GM12878 (cell line): ENCODE measurements around the gene RFWD3. TPM values are rescaled to one million over a fixed set of nuclear protein-coding genes. Genes with fewer than 3 reads are reported as not detected.

Experiments used
- ATAC-seq: fragments of 200-7000 bp; cut with Tn5 transposase; 3 replicates; pipeline ENCODE4 v1.9.1; 2020; ENCODE audit warnings: mild to moderate bottlenecking, moderate library complexity
- BruUV-seq: library from RNA; stranded (reverse); fragments of 400-500 nt; replicated peaks from 2 replicates; lab custom pipeline; 2021; lab: Mats Ljungman, UMichigan
- CTCF ChIA-PET: fragments of 300-600 bp; sonication (Branson Sonifier 250); formaldehyde crosslinking; extraction: SDS; loops from one replicate; lab custom pipeline; 2021; ENCODE audit warnings: inconsistent platforms; lab: Yijun Ruan, JAX
- POLR2A ChIA-PET: fragments of 350-600 bp; formaldehyde crosslinking; extraction: SDS; loops from one replicate; lab custom pipeline; 2021; ENCODE audit warnings: inconsistent platforms; lab: Charles Lee
- RAD21 ChIA-PET: fragments of 300-600 bp; sonication (Branson Sonifier 250); formaldehyde crosslinking; loops from one replicate; lab custom pipeline; 2023; ENCODE audit warnings: antibody characterized with exemption; ENCODE audit not compliant: unreplicated experiment; lab: Charles Lee
- SMC1A ChIA-PET: fragments of 300-600 bp; sonication (Branson Sonifier 250); formaldehyde crosslinking; loops from one replicate; lab custom pipeline; 2023; ENCODE audit not compliant: unreplicated experiment, uncharacterized antibody; lab: Charles Lee
- DNase-seq: peaks from one replicate; pipeline ENCODE4 v3.0.0-alpha.2; 2011; ENCODE audit warnings: low read depth, low spot score
- FAIRE-seq: peaks from 3 replicates; lab custom pipeline; 2011; peaks lifted over from hg19 to GRCh38; lab: Jason Lieb, UNC
- H2AFZ ChIP-seq: 2 replicates; pipeline ENCODE4 v1.6.0; 2011; ENCODE audit warnings: low read depth, low read length, control low read depth; ENCODE audit not compliant: control insufficient read depth
- H3K27ac ChIP-seq: 2 replicates; pipeline ENCODE4 v1.5.1; 2011; ENCODE audit warnings: control low read depth; ENCODE audit not compliant: control insufficient read depth, insufficient read depth
- H3K27me3 ChIP-seq, 2 experiments: replicated peaks in 1 of 2; 2 replicates each; pipeline versions ENCODE4 v1.6.0 to v1.6.1; 2011; ENCODE audit warnings: low read length in 1 of 2; ENCODE audit not compliant: control insufficient read depth in 2 of 2, insufficient read depth in 2 of 2
- H3K36me3 ChIP-seq, 2 experiments: 2 replicates each; pipeline ENCODE4 v1.5.1; 2011; ENCODE audit warnings: low read length in 1 of 2; ENCODE audit not compliant: control insufficient read depth in 2 of 2, insufficient read depth in 2 of 2
- H3K4me1 ChIP-seq: 2 replicates; pipeline ENCODE4 v1.6.1; 2011; ENCODE audit warnings: mild to moderate bottlenecking, low read length, moderate library complexity, mixed read lengths; ENCODE audit not compliant: control insufficient read depth, insufficient read depth
- H3K4me2 ChIP-seq: 2 replicates; pipeline ENCODE4 v1.6.0; 2011; ENCODE audit warnings: control low read depth; ENCODE audit not compliant: control insufficient read depth, insufficient read depth
- H3K4me3 ChIP-seq: fragments of 200-600 bp; sonication (generic); 2 replicates; pipeline ENCODE4 v1.5.1; 2016
- H3K79me2 ChIP-seq: 2 replicates; pipeline ENCODE4 v1.6.0; 2011; ENCODE audit warnings: low read length; ENCODE audit not compliant: control insufficient read depth, insufficient read depth
- H3K9ac ChIP-seq: 2 replicates; pipeline ENCODE4 v1.8.0; 2011; ENCODE audit warnings: low read length, control low read depth, mixed read lengths; ENCODE audit not compliant: control insufficient read depth, insufficient read depth
- H3K9me3 ChIP-seq: replicated peaks from 3 replicates; pipeline ENCODE4 v1.5.1; 2011; ENCODE audit warnings: mild to moderate bottlenecking, low read length; ENCODE audit not compliant: control insufficient read depth, insufficient read depth
- H4K20me1 ChIP-seq: 2 replicates; pipeline ENCODE4 v1.6.0; 2011; ENCODE audit not compliant: control insufficient read depth, insufficient read depth
- BMI1 ChIP-seq: fragments of 450-650 bp; IDR thresholded peaks from 2 replicates; pipeline ENCODE4 v1.6.1; 2016; ENCODE audit warnings: mild to moderate bottlenecking, moderate library complexity, borderline replicate concordance
- KLF5 ChIP-seq: fragments of 450-650 bp; IDR thresholded peaks from 2 replicates; pipeline ENCODE4 v1.6.1; 2014; ENCODE audit warnings: mild to moderate bottlenecking; ENCODE audit not compliant: partially characterized antibody
- NRF1 ChIP-seq: conservative IDR thresholded peaks from 2 replicates; pipeline ENCODE4 v1.6.1; 2011; ENCODE audit warnings: mild to moderate bottlenecking, low read depth, low read length, improper control_type of control experiment
- SIN3A ChIP-seq: IDR thresholded peaks from 2 replicates; pipeline ENCODE4 v1.6.1; 2012; ENCODE audit warnings: low read depth, low read length, improper control_type of control experiment
- SUZ12 ChIP-seq: fragments of 200-600 bp; sonication (generic); IDR thresholded peaks from one replicate; pipeline ENCODE4 v1.6.1; 2018; ENCODE audit warnings: antibody characterized with exemption, mild to moderate bottlenecking; ENCODE audit not compliant: unreplicated experiment
- TCF3 ChIP-seq: IDR thresholded peaks from 2 replicates; pipeline ENCODE4 v1.6.1; 2012; ENCODE audit warnings: low read depth, mild to moderate bottlenecking, low read length, borderline replicate concordance; ENCODE audit not compliant: insufficient read depth
- ZNF24 ChIP-seq: fragments of 450-650 bp; IDR thresholded peaks from 2 replicates; pipeline ENCODE4 v1.6.1; 2017; ENCODE audit warnings: antibody characterized with exemption, mild to moderate bottlenecking
- WGBS: methylation state at CpG from one replicate; pipeline ENCODE4 v1.1.6; 2016; ENCODE audit warnings: low lambda C conversion rate; ENCODE audit not compliant: insufficient replicate concordance, insufficient coverage; ENCODE audit errors: missing lambda C conversion rate; 5-methylcytosine and 5-hydroxymethylcytosine counted together
- in situ Hi-C: fragments of 300-500 bp; cut with MboI; formaldehyde crosslinking; loops from 9 replicates; pipeline ENCODE4 v1.14.3; 2018; ENCODE audit warnings: mixed read lengths
- intact Hi-C: fragments of 100-400 bp; cut with micrococcal nuclease; formaldehyde crosslinking; loops from one replicate; pipeline ENCODE4 v1.14.2; 2022; ENCODE audit not compliant: unreplicated experiment
- polyA plus RNA-seq, 11 experiments: library from polyadenylated mRNA; depleted of rRNA in 4 of 11; unstranded in 6 of 11; stranded (reverse) in 5 of 11; fragments of >200 nt; fragmentation: Nextera tagmentation in 4 of 11; fragmentation: Illumina TruSeq in 1 of 11; extraction: Ambion mirVana in 4 of 11; extraction: Trizol in 1 of 11; gene quantifications; 1 replicate in 1 of 11; 2 replicates in 10 of 11; pipeline versions ENCODE4 v1.2.1 to v1.2.3, GENCODE V29; 2011 to 2016; ENCODE audit warnings: inconsistent platforms in 2 of 11, missing spikeins in 2 of 11, low read depth in 1 of 11
- total RNA-seq, 4 experiments: library from RNA; depleted of rRNA in 3 of 4; stranded (reverse); fragments of >200 nt in 3 of 4; fragmentation: Illumina TruSeq in 1 of 4; extraction: Trizol in 1 of 4; gene quantifications; 2 replicates each; pipeline versions ENCODE4 v1.2.1 to v1.2.3, GENCODE V29; 2013 to 2021
- TF ChIP-seq, protein P1 (sequence below): IDR thresholded peaks from 2 replicates; pipeline ENCODE4 v1.6.1; 2011; ENCODE audit warnings: low read depth, mild to moderate bottlenecking, low read length, moderate library complexity, borderline replicate concordance; ENCODE audit errors: extremely low read depth
- TF ChIP-seq, protein P2 (sequence below): fragments of 450-650 bp; IDR thresholded peaks from 2 replicates; pipeline ENCODE4 v1.6.1; 2018; ENCODE audit warnings: borderline replicate concordance, mild to moderate bottlenecking; ENCODE audit not compliant: partially characterized antibody

RFWD3 gene
- total and polyA plus RNA-seq, 10 of the 15 experiments (the other 5 are each of a cell fraction or from before 2014, with no cell fraction given) = 10.7 to 78.5 (median 51.2) TPM

DNA sequence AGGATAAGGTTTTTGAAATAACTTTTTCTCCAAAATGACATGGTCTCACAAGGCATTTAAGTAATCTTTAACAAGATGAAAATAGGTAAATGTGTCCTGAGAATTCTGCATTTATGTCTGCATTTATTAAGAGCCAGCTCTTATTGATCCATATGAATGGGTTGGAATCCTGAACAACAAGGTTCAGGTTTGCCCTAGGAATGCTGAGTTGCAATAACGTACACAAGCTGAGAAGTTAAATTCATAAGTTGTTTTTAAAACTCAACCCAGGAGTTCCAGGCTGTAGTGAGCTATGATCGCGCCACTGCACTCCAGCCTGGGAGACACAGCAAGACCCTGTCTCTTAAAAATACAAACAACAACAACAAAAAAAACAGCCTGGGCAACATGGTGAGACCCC is 87.8 kb downstream of the RFWD3 start (continued):
- TF ChIP-seq, protein P1, sequence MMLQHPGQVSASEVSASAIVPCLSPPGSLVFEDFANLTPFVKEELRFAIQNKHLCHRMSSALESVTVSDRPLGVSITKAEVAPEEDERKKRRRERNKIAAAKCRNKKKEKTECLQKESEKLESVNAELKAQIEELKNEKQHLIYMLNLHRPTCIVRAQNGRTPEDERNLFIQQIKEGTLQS = no peak
- TF ChIP-seq BMI1 (no peak), SIN3A (no peak), SUZ12 (no peak)

DNA sequence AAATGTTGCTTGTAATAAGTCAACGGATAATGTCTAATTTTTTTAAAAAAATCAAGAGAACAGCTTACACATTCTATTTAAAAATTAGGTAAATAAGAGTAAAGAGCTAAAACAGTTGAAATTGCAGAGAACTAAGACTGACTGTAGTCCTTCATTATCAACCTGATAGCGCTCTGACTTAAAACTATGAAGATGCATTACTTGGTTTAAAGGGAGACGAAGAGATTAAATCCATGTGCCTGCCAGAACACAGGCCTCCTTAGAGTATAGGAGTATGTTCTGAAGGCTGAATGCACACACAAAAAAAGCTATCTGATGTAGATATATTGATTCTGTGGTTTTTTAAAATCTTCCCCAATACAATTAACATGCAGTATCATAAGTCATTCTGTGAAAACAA is 88.2 kb downstream of the RFWD3 start:
- no peak overlapping the region for H3K4me3 ChIP-seq
- 63% methylated on average over 3 of the region's 3 CpGs for WGBS
- ATAC-seq (no peak), FAIRE-seq (no peak), DNase-seq (no peak)
- H3K27me3 ChIP-seq = no peaks in the 10 kb centered on the region
- POLR2A ChIA-PET = interaction anchor here (0.6 to 2.0 kb wide), 6 partner anchors 9 to 28 kb away, joined by 3 to 14 read pairs (median 4); partner anchors contain the start of gene GLG1
- H4K20me1 ChIP-seq = no peaks in the 10 kb centered on the region
- in situ Hi-C loops = no loop called here
- peaks cover 0 to 3% of the 10 kb centered on the region in 2 experiments; a peak in 1 of 4 replicates for H3K36me3 ChIP-seq
- peak overlapping the region; percentile 43; the same call in 1 of the 2 replicates for H3K27ac ChIP-seq
- RAD21 ChIA-PET = interaction anchor here (0.9 to 1.7 kb wide), 3 partner anchors 9 to 147 kb away, joined by 3 to 4 read pairs (median 4); no protein-coding TSS in a partner anchor
- H3K79me2 ChIP-seq = peaks cover 69% of the 10 kb centered on the region
- H3K9me3 ChIP-seq = no peaks in the 10 kb centered on the region
- peak overlapping the region; percentile 35; the same call in 1 of the 2 replicates for H3K4me2 ChIP-seq
- TF ChIP-seq ZNF24 (no peak), NRF1 (no peak), KLF5 (no peak), TCF3 (no peak)
- TF ChIP-seq, protein P2, sequence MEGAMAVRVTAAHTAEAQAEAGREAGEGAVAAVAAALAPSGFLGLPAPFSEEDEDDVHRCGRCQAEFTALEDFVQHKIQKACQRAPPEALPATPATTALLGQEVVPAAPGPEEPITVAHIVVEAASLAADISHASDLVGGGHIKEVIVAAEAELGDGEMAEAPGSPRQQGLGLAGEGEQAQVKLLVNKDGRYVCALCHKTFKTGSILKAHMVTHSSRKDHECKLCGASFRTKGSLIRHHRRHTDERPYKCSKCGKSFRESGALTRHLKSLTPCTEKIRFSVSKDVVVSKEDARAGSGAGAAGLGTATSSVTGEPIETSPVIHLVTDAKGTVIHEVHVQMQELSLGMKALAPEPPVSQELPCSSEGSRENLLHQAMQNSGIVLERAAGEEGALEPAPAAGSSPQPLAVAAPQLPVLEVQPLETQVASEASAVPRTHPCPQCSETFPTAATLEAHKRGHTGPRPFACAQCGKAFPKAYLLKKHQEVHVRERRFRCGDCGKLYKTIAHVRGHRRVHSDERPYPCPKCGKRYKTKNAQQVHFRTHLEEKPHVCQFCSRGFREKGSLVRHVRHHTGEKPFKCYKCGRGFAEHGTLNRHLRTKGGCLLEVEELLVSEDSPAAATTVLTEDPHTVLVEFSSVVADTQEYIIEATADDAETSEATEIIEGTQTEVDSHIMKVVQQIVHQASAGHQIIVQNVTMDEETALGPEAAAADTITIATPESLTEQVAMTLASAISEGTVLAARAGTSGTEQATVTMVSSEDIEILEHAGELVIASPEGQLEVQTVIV = no peak
- SMC1A ChIA-PET = interaction anchor here (0.5 to 3.9 kb wide), 7 partner anchors 8 to 84 kb away, joined by 4 to 21 read pairs (median 5); partner anchors contain the start of gene GLG1
- intact Hi-C loops = no loop called here
- CTCF ChIA-PET = interaction anchor here (1.3 to 1.6 kb wide), 4 partner anchors 8 to 284 kb away, joined by 4 to 6 read pairs (median 5); no protein-coding TSS in a partner anchor
- no peak overlapping the region for H2AFZ ChIP-seq
- no TSS peak for BruUV-seq
- no peak overlapping the region for H3K9ac ChIP-seq
- H3K4me1 ChIP-seq = peaks cover 24% of the 10 kb centered on the region
